ENCODE data around the gene KRT80.
A peak's percentile ranks its signal among the peaks of the same experiment; 100 is the strongest.

Gene KRT80

GRCh38 chr12:52139147-52139546 is 52.7 kb downstream of the KRT80 start:
- Histone ChIP-seq H3K27me3 (replicated peaks; ENCODE audit: control insufficient read depth, insufficient read depth, low read length) (no peaks in the 10 kb centered on the region), H3K4me1 (ENCODE audit: control insufficient read depth, insufficient read depth, low read length) (peaks cover 20% of the 10 kb centered on the region), H3K4me3 (ENCODE audit: low read length) (no peak overlapping the region), H3K36me3 (ENCODE audit: control insufficient read depth, insufficient read depth, low read length, severe bottlenecking) (no peaks in the 10 kb centered on the region), H3K9ac (ENCODE audit: low read length) (no peak overlapping the region), H3K9me3 (ENCODE audit: control insufficient read depth, low read length) (no peaks in the 10 kb centered on the region)
- DNase-seq (ENCODE audit: low read depth) = no peak

GRCh38 chr12:52137746-52138145 is 54.1 kb downstream of the KRT80 start:
- no peak overlapping the region for H3K4me3 ChIP-seq (ENCODE audit: low read length)
- DNase-seq (ENCODE audit: low read depth) = no peak
- H3K9ac ChIP-seq (ENCODE audit: low read length) = no peak overlapping the region
- no peaks in the 10 kb centered on the region for H3K36me3 ChIP-seq (ENCODE audit: control insufficient read depth, insufficient read depth, low read length, severe bottlenecking)
- H3K9me3 ChIP-seq (ENCODE audit: control insufficient read depth, low read length) = no peaks in the 10 kb centered on the region
- H3K27me3 ChIP-seq (replicated peaks; ENCODE audit: control insufficient read depth, insufficient read depth, low read length) = no peaks in the 10 kb centered on the region
- H3K4me1 ChIP-seq (ENCODE audit: control insufficient read depth, insufficient read depth, low read length) = peaks cover 24% of the 10 kb centered on the region

GRCh38 chr12:52132754-52133161 is 59.1 kb downstream of the KRT80 start:
- H3K4me3 ChIP-seq (ENCODE audit: low read length) = no peak overlapping the region
- H3K27me3 ChIP-seq (replicated peaks; ENCODE audit: control insufficient read depth, insufficient read depth, low read length) = no peaks in the 10 kb centered on the region
- H3K9ac ChIP-seq (ENCODE audit: low read length) = no peak overlapping the region
- H3K36me3 ChIP-seq (ENCODE audit: control insufficient read depth, insufficient read depth, low read length, severe bottlenecking) = no peaks in the 10 kb centered on the region
- DNase-seq (ENCODE audit: low read depth) = peak; percentile 73
- H3K4me1 ChIP-seq (ENCODE audit: control insufficient read depth, insufficient read depth, low read length) = peaks cover 15% of the 10 kb centered on the region
- no peaks in the 10 kb centered on the region for H3K9me3 ChIP-seq (ENCODE audit: control insufficient read depth, low read length)

GRCh38 chr12:52130711-52131110 is 61.1 kb downstream of the KRT80 start:
- H3K4me1 ChIP-seq (ENCODE audit: control insufficient read depth, insufficient read depth, low read length) = peaks cover 15% of the 10 kb centered on the region
- no peak overlapping the region for H3K9ac ChIP-seq (ENCODE audit: low read length)
- no peaks in the 10 kb centered on the region for H3K27me3 ChIP-seq (replicated peaks; ENCODE audit: control insufficient read depth, insufficient read depth, low read length)
- no peak for DNase-seq (ENCODE audit: low read depth)
- H3K4me3 ChIP-seq (ENCODE audit: low read length) = no peak overlapping the region
- H3K36me3 ChIP-seq (ENCODE audit: control insufficient read depth, insufficient read depth, low read length, severe bottlenecking) = no peaks in the 10 kb centered on the region
- no peaks in the 10 kb centered on the region for H3K9me3 ChIP-seq (ENCODE audit: control insufficient read depth, low read length)

- Histone ChIP-seq H3K36me3 (ENCODE audit: control insufficient read depth, insufficient read depth, low read length, severe bottlenecking) (no peaks in the 10 kb centered on the region), H3K9me3 (ENCODE audit: control insufficient read depth, low read length) (no peaks in the 10 kb centered on the region), H3K4me1 (ENCODE audit: control insufficient read depth, insufficient read depth, low read length) (peaks cover 9% of the 10 kb centered on the region), H3K4me3 (ENCODE audit: low read length) (no peak overlapping the region), H3K9ac (ENCODE audit: low read length) (no peak overlapping the region), H3K27me3 (replicated peaks; ENCODE audit: control insufficient read depth, insufficient read depth, low read length) (peaks cover 7% of the 10 kb centered on the region)
- no peak for DNase-seq (ENCODE audit: low read depth)
Observed at GRCh38 chr12:52127683-52128450, 63.9 kb downstream of the KRT80 start.

- H3K9me3 ChIP-seq (ENCODE audit: control insufficient read depth, low read length) = no peaks in the 10 kb centered on the region
- H3K9ac ChIP-seq (ENCODE audit: low read length) = no peak overlapping the region
- H3K27me3 ChIP-seq (replicated peaks; ENCODE audit: control insufficient read depth, insufficient read depth, low read length) = peaks cover 7% of the 10 kb centered on the region
- no peaks in the 10 kb centered on the region for H3K4me1 ChIP-seq (ENCODE audit: control insufficient read depth, insufficient read depth, low read length)
- no peaks in the 10 kb centered on the region for H3K36me3 ChIP-seq (ENCODE audit: control insufficient read depth, insufficient read depth, low read length, severe bottlenecking)
- no peak for DNase-seq (ENCODE audit: low read depth)
- H3K4me3 ChIP-seq (ENCODE audit: low read length) = no peak overlapping the region
Observed at GRCh38 chr12:52126605-52127578, 64.9 kb downstream of the KRT80 start.

GRCh38 chr12:52126050-52126604 is 65.7 kb downstream of the KRT80 start:
- no peaks in the 10 kb centered on the region for H3K4me1 ChIP-seq (ENCODE audit: control insufficient read depth, insufficient read depth, low read length)
- no peak overlapping the region for H3K9ac ChIP-seq (ENCODE audit: low read length)
- no peaks in the 10 kb centered on the region for H3K9me3 ChIP-seq (ENCODE audit: control insufficient read depth, low read length)
- DNase-seq (ENCODE audit: low read depth) = no peak
- peaks cover 7% of the 10 kb centered on the region for H3K27me3 ChIP-seq (replicated peaks; ENCODE audit: control insufficient read depth, insufficient read depth, low read length)
- no peak overlapping the region for H3K4me3 ChIP-seq (ENCODE audit: low read length)
- H3K36me3 ChIP-seq (ENCODE audit: control insufficient read depth, insufficient read depth, low read length, severe bottlenecking) = no peaks in the 10 kb centered on the region

GRCh38 chr12:52125476-52125900 is 66.3 kb downstream of the KRT80 start:
- no peaks in the 10 kb centered on the region for H3K36me3 ChIP-seq (ENCODE audit: control insufficient read depth, insufficient read depth, low read length, severe bottlenecking)
- no peak overlapping the region for H3K4me3 ChIP-seq (ENCODE audit: low read length)
- H3K9me3 ChIP-seq (ENCODE audit: control insufficient read depth, low read length) = no peaks in the 10 kb centered on the region
- H3K27me3 ChIP-seq (replicated peaks; ENCODE audit: control insufficient read depth, insufficient read depth, low read length) = peaks cover 7% of the 10 kb centered on the region
- DNase-seq (ENCODE audit: low read depth) = no peak
- no peaks in the 10 kb centered on the region for H3K4me1 ChIP-seq (ENCODE audit: control insufficient read depth, insufficient read depth, low read length)
- H3K9ac ChIP-seq (ENCODE audit: low read length) = no peak overlapping the region

- Histone ChIP-seq H3K36me3 (ENCODE audit: control insufficient read depth, insufficient read depth, low read length, severe bottlenecking) (no peaks in the 10 kb centered on the region), H3K27me3 (replicated peaks; ENCODE audit: control insufficient read depth, insufficient read depth, low read length) (peaks cover 7% of the 10 kb centered on the region), H3K9me3 (ENCODE audit: control insufficient read depth, low read length) (no peaks in the 10 kb centered on the region), H3K4me1 (ENCODE audit: control insufficient read depth, insufficient read depth, low read length) (no peaks in the 10 kb centered on the region), H3K4me3 (ENCODE audit: low read length) (no peak overlapping the region), H3K9ac (ENCODE audit: low read length) (no peak overlapping the region)
- DNase-seq (ENCODE audit: low read depth) = no peak
Observed at GRCh38 chr12:52123487-52124186, 68.2 kb downstream of the KRT80 start.

- H3K4me3 ChIP-seq (ENCODE audit: low read length) = no peak overlapping the region
- DNase-seq (ENCODE audit: low read depth) = no peak
Observed at GRCh38 chr12:52122904-52123303, 68.9 kb downstream of the KRT80 start.

GRCh38 chr12:52122540-52122871 is 69.3 kb downstream of the KRT80 start:
- no peak overlapping the region for H3K9ac ChIP-seq (ENCODE audit: low read length)
- no peaks in the 10 kb centered on the region for H3K36me3 ChIP-seq (ENCODE audit: control insufficient read depth, insufficient read depth, low read length, severe bottlenecking)
- no peak for DNase-seq (ENCODE audit: low read depth)
- H3K4me3 ChIP-seq (ENCODE audit: low read length) = no peak overlapping the region
- peaks cover 11% of the 10 kb centered on the region for H3K27me3 ChIP-seq (replicated peaks; ENCODE audit: control insufficient read depth, insufficient read depth, low read length)
- H3K9me3 ChIP-seq (ENCODE audit: control insufficient read depth, low read length) = no peaks in the 10 kb centered on the region
- no peaks in the 10 kb centered on the region for H3K4me1 ChIP-seq (ENCODE audit: control insufficient read depth, insufficient read depth, low read length)

More at GRCh38 chr12:52122904-52123303, 68.9 kb downstream of the KRT80 start:
- Histone ChIP-seq H3K36me3 (ENCODE audit: control insufficient read depth, insufficient read depth, low read length, severe bottlenecking) (no peaks in the 10 kb centered on the region), H3K9ac (ENCODE audit: low read length) (no peak overlapping the region), H3K27me3 (replicated peaks; ENCODE audit: control insufficient read depth, insufficient read depth, low read length) (peaks cover 7% of the 10 kb centered on the region), H3K4me1 (ENCODE audit: control insufficient read depth, insufficient read depth, low read length) (no peaks in the 10 kb centered on the region), H3K9me3 (ENCODE audit: control insufficient read depth, low read length) (no peaks in the 10 kb centered on the region)

Data from adipocyte (in vitro differentiated cells).